Upper lobe of left lung (tissue), 4 donors: ENCODE data around the gene PDIK1L.

Experiments
- POLR2A ChIP-seq, 4 donors: fragments of 450-650 bp; IDR thresholded peaks; one replicate each; pipeline ENCODE4 v1.5.1; 2016 to 2017; ENCODE audit warnings: antibody characterized with exemption in 4 of 4, mild to moderate bottlenecking in 2 of 4
- POLR2AphosphoS5 ChIP-seq, 2 donors: sonication (generic); formaldehyde crosslinking; IDR thresholded peaks; one replicate each; pipeline ENCODE4 v1.5.1; 2017; ENCODE audit warnings: antibody characterized with exemption in 2 of 2
- TF ChIP-seq, protein P1 (sequence below), 6 experiments: fragments of 450-650 bp in 4 of 6; fragments of 200-600 bp in 2 of 6; sonication (generic) in 2 of 6; IDR thresholded peaks; one replicate each; pipeline ENCODE4 v1.5.1; 2016 to 2019; ENCODE audit warnings: antibody characterized with exemption in 6 of 6

GRCh38 chr1:26092422-26092821 is 19.2 kb upstream of the PDIK1L start:
- TF ChIP-seq POLR2AphosphoS5 (IDR thresholded peaks at IDR 0.05) (no peak), POLR2A (IDR thresholded peaks at IDR 0.05) (no peak)
- TF ChIP-seq, protein P1, sequence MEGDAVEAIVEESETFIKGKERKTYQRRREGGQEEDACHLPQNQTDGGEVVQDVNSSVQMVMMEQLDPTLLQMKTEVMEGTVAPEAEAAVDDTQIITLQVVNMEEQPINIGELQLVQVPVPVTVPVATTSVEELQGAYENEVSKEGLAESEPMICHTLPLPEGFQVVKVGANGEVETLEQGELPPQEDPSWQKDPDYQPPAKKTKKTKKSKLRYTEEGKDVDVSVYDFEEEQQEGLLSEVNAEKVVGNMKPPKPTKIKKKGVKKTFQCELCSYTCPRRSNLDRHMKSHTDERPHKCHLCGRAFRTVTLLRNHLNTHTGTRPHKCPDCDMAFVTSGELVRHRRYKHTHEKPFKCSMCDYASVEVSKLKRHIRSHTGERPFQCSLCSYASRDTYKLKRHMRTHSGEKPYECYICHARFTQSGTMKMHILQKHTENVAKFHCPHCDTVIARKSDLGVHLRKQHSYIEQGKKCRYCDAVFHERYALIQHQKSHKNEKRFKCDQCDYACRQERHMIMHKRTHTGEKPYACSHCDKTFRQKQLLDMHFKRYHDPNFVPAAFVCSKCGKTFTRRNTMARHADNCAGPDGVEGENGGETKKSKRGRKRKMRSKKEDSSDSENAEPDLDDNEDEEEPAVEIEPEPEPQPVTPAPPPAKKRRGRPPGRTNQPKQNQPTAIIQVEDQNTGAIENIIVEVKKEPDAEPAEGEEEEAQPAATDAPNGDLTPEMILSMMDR (IDR thresholded peaks at IDR 0.05) = no peak
